HepG2 (cell line): ENCODE measurements around the gene FITM1. TPM values are rescaled to one million over a fixed set of nuclear protein-coding genes. Genes with fewer than 3 reads are reported as not detected.

Source experiments
- GMEB2 ChIP-seq: IDR thresholded peaks from 2 replicates; pipeline ENCODE4 v1.6.1; 2016; ENCODE audit warnings: missing biosample characterization, missing genetic modification reagents, low read depth
- IKZF1 ChIP-seq: fragments of 450-650 bp; IDR thresholded peaks from 2 replicates; pipeline ENCODE4 v1.7.1; 2016
- JUN ChIP-seq: sonication (generic); formaldehyde crosslinking; IDR thresholded peaks from 2 replicates; pipeline ENCODE4 v1.4.0; 2020; ENCODE audit warnings: mild to moderate bottlenecking, missing genetic modification reagents
- NFATC3 ChIP-seq: sonication (generic); formaldehyde crosslinking; IDR thresholded peaks from 2 replicates; pipeline ENCODE4 v1.5.1; 2020; ENCODE audit warnings: mild to moderate bottlenecking, missing genetic modification reagents
- PRPF4 ChIP-seq: fragments of 200-400 bp; formaldehyde crosslinking; IDR thresholded peaks from 2 replicates; pipeline ENCODE4 v1.6.1; 2016; ENCODE audit warnings: low read length, low read depth; ENCODE audit not compliant: poor library complexity, severe bottlenecking
- SP4 ChIP-seq: sonication (generic); formaldehyde crosslinking; IDR thresholded peaks from 2 replicates; pipeline ENCODE4 v1.8.1; 2023; ENCODE audit warnings: mild to moderate bottlenecking, missing genetic modification reagents
- ZBTB1 ChIP-seq: sonication (generic); formaldehyde crosslinking; IDR thresholded peaks from 2 replicates; pipeline ENCODE4 v1.4.0; 2020; ENCODE audit warnings: missing genetic modification reagents, borderline replicate concordance
- ZBTB38 ChIP-seq: sonication (generic); formaldehyde crosslinking; IDR thresholded peaks from 2 replicates; pipeline ENCODE4 v1.5.1; 2020; ENCODE audit warnings: mild to moderate bottlenecking, missing genetic modification reagents
- ZBTB8A ChIP-seq: sonication (generic); formaldehyde crosslinking; IDR thresholded peaks from 2 replicates; pipeline ENCODE4 v1.4.0; 2020; ENCODE audit warnings: mild to moderate bottlenecking, low read depth, missing genetic modification reagents, borderline replicate concordance
- ZFP36L2 ChIP-seq: sonication (generic); formaldehyde crosslinking; IDR thresholded peaks from 2 replicates; pipeline ENCODE4 v1.4.0; 2020; ENCODE audit warnings: missing genetic modification reagents
- ZMYM4 ChIP-seq: sonication (generic); formaldehyde crosslinking; IDR thresholded peaks from 2 replicates; pipeline ENCODE4 v1.8.1; 2023; ENCODE audit warnings: mild to moderate bottlenecking, missing genetic modification reagents
- ZNF143 ChIP-seq: sonication (generic); formaldehyde crosslinking; IDR thresholded peaks from 2 replicates; pipeline ENCODE4 v1.4.0; 2020; ENCODE audit warnings: missing genetic modification reagents
- ZNF253 ChIP-seq: sonication (generic); formaldehyde crosslinking; IDR thresholded peaks from 2 replicates; pipeline ENCODE4 v1.8.0; 2022; ENCODE audit warnings: mild to moderate bottlenecking, missing genetic modification reagents, borderline replicate concordance
- ZNF326 ChIP-seq: sonication (generic); formaldehyde crosslinking; IDR thresholded peaks from 2 replicates; pipeline ENCODE4 v1.4.0; 2020; ENCODE audit warnings: missing genetic modification reagents, borderline replicate concordance
- ZNF337 ChIP-seq: sonication (generic); formaldehyde crosslinking; IDR thresholded peaks from 2 replicates; pipeline ENCODE4 v1.5.1; 2020; ENCODE audit warnings: missing genetic modification reagents, low read depth, mild to moderate bottlenecking, borderline replicate concordance
- ZNF777 ChIP-seq: sonication (generic); formaldehyde crosslinking; IDR thresholded peaks from 2 replicates; pipeline ENCODE4 v1.4.0; 2020; ENCODE audit warnings: missing genetic modification reagents
- polyA plus RNA-seq, 8 experiments: library from polyadenylated mRNA; depleted of rRNA in 3 of 8; stranded (reverse) in 7 of 8; unstranded in 1 of 8; fragments of >200 nt; fragmentation: Illumina TruSeq in 4 of 8; extraction: Trizol in 4 of 8; gene quantifications; 2 replicates each; pipeline versions ENCODE4 v1.2.1 to v1.2.3, GENCODE V29; 2011 to 2016; ENCODE audit warnings: low read depth in 4 of 8, missing spikeins in 1 of 8, mixed read lengths in 1 of 8; ENCODE audit not compliant: insufficient read depth in 1 of 8
- total RNA-seq, 5 experiments: library from RNA; depleted of rRNA; stranded (reverse); fragments of >200 nt; fragmentation: Illumina TruSeq; extraction: Trizol; gene quantifications; 2 replicates each; pipeline ENCODE4 v1.2.3, GENCODE V29; 2016; ENCODE audit warnings: low read depth in 1 of 5
- TF ChIP-seq, protein P1 (sequence below), 2 experiments: sonication (generic) in 1 of 2; formaldehyde crosslinking in 1 of 2; IDR thresholded peaks; 2 replicates each; pipeline versions ENCODE4 v1.4.0 to v1.6.1; 2016 to 2020; ENCODE audit warnings: borderline replicate concordance in 1 of 2, low read depth in 1 of 2, mild to moderate bottlenecking in 1 of 2, missing genetic modification reagents in 1 of 2
- TF ChIP-seq, protein P2 (sequence below): IDR thresholded peaks from 2 replicates; pipeline ENCODE4 v1.6.1; 2012; ENCODE audit warnings: low read depth, low read length, improper control_type of control experiment
- TF ChIP-seq, protein P3 (sequence below): sonication (generic); formaldehyde crosslinking; IDR thresholded peaks from 2 replicates; pipeline ENCODE4 v1.8.1; 2023; ENCODE audit warnings: mild to moderate bottlenecking, inconsistent platforms, moderate library complexity, missing genetic modification reagents, borderline replicate concordance

Gene FITM1
- total and polyA plus RNA-seq, 2 of the 13 experiments (the other 11 are each of a cell fraction or from before 2014, with no cell fraction given): 2.7 to 5.8 TPM

- TF ChIP-seq, protein P1, sequence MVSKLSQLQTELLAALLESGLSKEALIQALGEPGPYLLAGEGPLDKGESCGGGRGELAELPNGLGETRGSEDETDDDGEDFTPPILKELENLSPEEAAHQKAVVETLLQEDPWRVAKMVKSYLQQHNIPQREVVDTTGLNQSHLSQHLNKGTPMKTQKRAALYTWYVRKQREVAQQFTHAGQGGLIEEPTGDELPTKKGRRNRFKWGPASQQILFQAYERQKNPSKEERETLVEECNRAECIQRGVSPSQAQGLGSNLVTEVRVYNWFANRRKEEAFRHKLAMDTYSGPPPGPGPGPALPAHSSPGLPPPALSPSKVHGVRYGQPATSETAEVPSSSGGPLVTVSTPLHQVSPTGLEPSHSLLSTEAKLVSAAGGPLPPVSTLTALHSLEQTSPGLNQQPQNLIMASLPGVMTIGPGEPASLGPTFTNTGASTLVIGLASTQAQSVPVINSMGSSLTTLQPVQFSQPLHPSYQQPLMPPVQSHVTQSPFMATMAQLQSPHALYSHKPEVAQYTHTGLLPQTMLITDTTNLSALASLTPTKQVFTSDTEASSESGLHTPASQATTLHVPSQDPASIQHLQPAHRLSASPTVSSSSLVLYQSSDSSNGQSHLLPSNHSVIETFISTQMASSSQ (IDR thresholded peaks at IDR 0.05; ENCODE audit: low read depth): peak; percentile 56; the same call in 1 of the 2 replicates
- TF ChIP-seq, protein P1 (CRISPR knock-in tag; IDR thresholded peaks at IDR 0.05; ENCODE audit: borderline replicate concordance): peak; percentile 92
- no peak for TF ChIP-seq SP4 (CRISPR knock-in tag)
- TF ChIP-seq ZFP36L2 (CRISPR knock-in tag): peak; percentile 57; the same call in 1 of the 2 replicates
- peak; percentile 99 for TF ChIP-seq NFATC3 (CRISPR knock-in tag)
- TF ChIP-seq PRPF4: no peak
- TF ChIP-seq IKZF1: no peak
- TF ChIP-seq ZNF337 (CRISPR knock-in tag): peak; percentile 96; the same call in 1 of the 2 replicates
- TF ChIP-seq, protein P2, sequence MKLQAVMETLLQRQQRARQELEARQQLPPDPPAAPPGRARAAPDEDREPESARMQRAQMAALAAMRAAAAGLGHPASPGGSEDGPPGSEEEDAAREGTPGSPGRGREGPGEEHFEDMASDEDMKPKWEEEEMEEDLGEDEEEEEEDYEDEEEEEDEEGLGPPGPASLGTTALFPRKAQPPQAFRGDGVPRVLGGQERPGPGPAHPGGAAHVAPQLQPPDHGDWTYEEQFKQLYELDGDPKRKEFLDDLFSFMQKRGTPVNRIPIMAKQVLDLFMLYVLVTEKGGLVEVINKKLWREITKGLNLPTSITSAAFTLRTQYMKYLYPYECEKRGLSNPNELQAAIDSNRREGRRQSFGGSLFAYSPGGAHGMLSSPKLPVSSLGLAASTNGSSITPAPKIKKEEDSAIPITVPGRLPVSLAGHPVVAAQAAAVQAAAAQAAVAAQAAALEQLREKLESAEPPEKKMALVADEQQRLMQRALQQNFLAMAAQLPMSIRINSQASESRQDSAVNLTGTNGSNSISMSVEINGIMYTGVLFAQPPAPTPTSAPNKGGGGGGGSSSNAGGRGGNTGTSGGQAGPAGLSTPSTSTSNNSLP: peak; percentile 4; the same call in 1 of the 2 replicates
- peak; percentile 53 for TF ChIP-seq ZNF143
- TF ChIP-seq ZNF253 (CRISPR knock-in tag): no peak
- TF ChIP-seq ZBTB1 (CRISPR knock-in tag): peak; percentile 96
- peak; percentile 95 for TF ChIP-seq ZBTB38 (CRISPR knock-in tag)
- no peak for TF ChIP-seq ZBTB8A (CRISPR knock-in tag)
- peak; percentile 94 for TF ChIP-seq JUN (CRISPR knock-in tag)
- peak; percentile 72; the same call in 1 of the 2 replicates for TF ChIP-seq ZNF777 (CRISPR knock-in tag)
- TF ChIP-seq, protein P3, sequence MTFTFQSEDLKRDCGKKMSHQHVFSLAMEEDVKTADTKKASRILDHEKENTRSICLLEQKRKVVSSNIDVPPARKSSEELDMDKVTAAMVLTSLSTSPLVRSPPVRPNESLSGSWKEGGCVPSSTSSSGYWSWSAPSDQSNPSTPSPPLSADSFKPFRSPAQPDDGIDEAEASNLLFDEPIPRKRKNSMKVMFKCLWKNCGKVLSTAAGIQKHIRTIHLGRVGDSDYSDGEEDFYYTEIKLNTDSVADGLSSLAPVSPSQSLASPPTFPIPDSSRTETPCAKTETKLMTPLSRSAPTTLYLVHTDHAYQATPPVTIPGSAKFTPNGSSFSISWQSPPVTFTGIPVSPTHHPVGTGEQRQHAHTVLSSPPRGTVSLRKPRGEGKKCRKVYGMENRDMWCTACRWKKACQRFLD (CRISPR knock-in tag): peak; percentile 97; the same call in 1 of the 2 replicates
- TF ChIP-seq ZMYM4 (CRISPR knock-in tag): peak; percentile 87; the same call in 1 of the 2 replicates
- peak; percentile 81; the same call in 1 of the 2 replicates for TF ChIP-seq ZNF326
- peak; percentile 82; the same call in 1 of the 2 replicates for TF ChIP-seq GMEB2 (CRISPR knock-in tag)
Observed at GRCh38 chr14:24114532-24115421, 15.7 kb upstream of the FITM1 start, which contains the start of the genes DCAF11 and NRL (continued).
